NCI-H1417 treated with DMSO at 0.1 percent for 48 hours (cell line): ENCODE results near the gene UBE3A.
"Not testable (repeated sequence)": the region's sequence is repeated elsewhere in the genome, so short reads cannot be mapped to it uniquely, and the experiment has no call there.

Source experiments
- DNase-seq: peaks from one replicate; lab custom pipeline; 2025; lab: John Stamatoyannopoulos, UW

The UBE3A gene

GRCh38 chr15:25438601-25439368 is at the start of gene UBE3A:
Gene UBE3A, minus strand, starts transcription at chr15:25439024. Its CDS starts 29,917 bp downstream, at chr15:25409107.
- peak; percentile 76 for DNase-seq

GRCh38 chr15:25487226-25487884 is 48.5 kb upstream of the UBE3A start:
- DNase-seq, result no peak

GRCh38 chr15:25486051-25486450 is 47.2 kb upstream of the UBE3A start:
- no peak for DNase-seq

- peak; percentile 72 for DNase-seq
These were observed 42.5 kb upstream of the UBE3A start for GRCh38 chr15:25481208-25481859.

- no peak for DNase-seq
These were observed 39.5 kb upstream of the UBE3A start for GRCh38 chr15:25478313-25478712.

GRCh38 chr15:25477816-25478215 is 39.0 kb upstream of the UBE3A start:
- DNase-seq, result no peak

- no peak for DNase-seq
These were observed 35.4 kb upstream of the UBE3A start for GRCh38 chr15:25474251-25474650.

GRCh38 chr15:25470230-25470629 is 31.4 kb upstream of the UBE3A start:
- DNase-seq, result no peak

GRCh38 chr15:25469377-25469776 is 30.6 kb upstream of the UBE3A start:
- no peak for DNase-seq

GRCh38 chr15:25468611-25469010 is 29.8 kb upstream of the UBE3A start:
- DNase-seq, result no peak

- DNase-seq, result no peak
These were observed 27.0 kb upstream of the UBE3A start for GRCh38 chr15:25465835-25466234.

GRCh38 chr15:25464784-25465183 is 26.0 kb upstream of the UBE3A start:
- DNase-seq, result no peak

GRCh38 chr15:25464383-25464782 is 25.6 kb upstream of the UBE3A start:
- no peak for DNase-seq

GRCh38 chr15:25456196-25456595 is 17.4 kb upstream of the UBE3A start:
- no peak for DNase-seq

- DNase-seq, result no peak
These were observed 16.4 kb upstream of the UBE3A start for GRCh38 chr15:25455226-25455625.

- no peak for DNase-seq
These were observed 15.9 kb upstream of the UBE3A start for GRCh38 chr15:25454771-25455170.

- not testable (repeated sequence) for DNase-seq
These were observed 14.4 kb upstream of the UBE3A start for GRCh38 chr15:25453246-25453645.

GRCh38 chr15:25451501-25451900 is 12.7 kb upstream of the UBE3A start:
- DNase-seq, result no peak

GRCh38 chr15:25450163-25450562 is 11.3 kb upstream of the UBE3A start:
- no peak for DNase-seq

- DNase-seq, result no peak
These were observed 7.3 kb upstream of the UBE3A start for GRCh38 chr15:25446076-25446475.

GRCh38 chr15:25445412-25445811 is 6.6 kb upstream of the UBE3A start:
- DNase-seq, result no peak

- DNase-seq, result no peak
These were observed 2.3 kb upstream of the UBE3A start for GRCh38 chr15:25441111-25441510.

GRCh38 chr15:25439369-25439836 is 579 bp upstream of the UBE3A start:
- DNase-seq, result no peak
